NCI-H2227 (cell line): ENCODE results near the gene CPED1.
"Not testable (repeated sequence)": the region's sequence is repeated elsewhere in the genome, so short reads cannot be mapped to it uniquely, and the experiment has no call there.

Experiments
- DNase-seq: peaks from one replicate; lab custom pipeline; 2025; ENCODE audit not compliant: unreplicated experiment; lab: John Stamatoyannopoulos, UW

The CPED1 gene

DNA sequence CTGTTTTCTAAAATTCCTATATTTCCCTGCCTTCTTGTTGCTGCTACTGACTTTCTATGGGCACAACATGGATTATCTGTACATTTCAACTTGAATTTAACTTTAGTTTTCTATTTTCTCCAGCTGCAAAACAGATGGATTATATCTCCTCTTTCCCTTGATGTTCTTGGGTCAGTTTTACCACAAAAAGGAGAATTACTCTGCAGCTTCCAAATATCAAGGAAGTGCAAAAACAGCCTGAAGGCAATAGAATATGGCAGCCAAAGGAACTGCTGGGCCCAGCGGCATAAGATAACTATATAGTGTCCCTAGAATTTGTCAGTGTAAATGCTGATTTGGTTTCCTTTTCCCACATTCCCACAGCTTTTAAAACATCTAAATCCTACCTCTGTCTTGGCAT lies 29.1 kb downstream of the CPED1 start:
- DNase-seq: no peak

GRCh38 chr7:121019018-121019417 lies 30.5 kb downstream of the CPED1 start:
- DNase-seq: no peak

GRCh38 chr7:121020249-121020988 lies 31.9 kb downstream of the CPED1 start:
- DNase-seq: no peak

GRCh38 chr7:121020989-121021969 lies 32.8 kb downstream of the CPED1 start:
- no peak for DNase-seq

DNA sequence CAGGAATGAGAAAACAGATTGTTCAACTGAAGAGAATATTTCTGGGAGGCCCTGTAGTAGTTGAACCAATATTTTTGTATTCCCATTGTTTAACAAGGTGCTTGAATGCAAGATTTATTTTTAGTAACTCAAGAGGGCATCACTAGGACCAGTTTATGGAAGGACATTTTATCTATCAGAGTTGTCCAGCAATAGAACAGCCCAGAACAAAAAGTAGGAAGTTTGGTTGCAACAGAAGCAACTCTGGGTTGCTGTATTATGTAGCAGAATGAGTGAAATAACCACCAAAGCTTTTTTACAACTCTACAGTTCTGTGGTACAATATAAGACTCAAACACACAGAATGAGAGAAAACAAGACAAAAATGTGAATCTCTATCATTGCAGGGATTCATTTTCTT lies 34.7 kb downstream of the CPED1 start:
- no peak for DNase-seq

- no peak for DNase-seq
Observed at GRCh38 chr7:121023683-121024511, 35.4 kb downstream of the CPED1 start.

DNA sequence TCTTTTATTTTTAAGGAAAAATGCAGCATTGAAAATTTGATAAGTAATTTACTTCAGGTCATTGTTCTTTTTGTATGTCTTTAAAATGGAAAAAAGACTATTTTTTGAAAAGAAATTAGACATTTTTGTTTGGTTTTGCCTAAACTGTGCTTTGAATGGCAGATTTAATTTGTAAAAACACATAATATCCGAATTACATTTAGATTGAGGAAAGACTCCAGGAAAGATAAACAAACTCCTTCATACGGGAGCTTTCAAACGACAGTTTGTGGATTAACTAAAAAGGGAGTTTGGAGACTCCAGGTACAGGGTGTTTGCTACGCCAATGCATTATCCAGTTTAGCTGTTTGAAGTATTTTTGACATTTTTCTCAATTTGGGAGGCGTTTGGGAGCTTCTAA lies 36.1 kb downstream of the CPED1 start:
- no peak for DNase-seq

DNA sequence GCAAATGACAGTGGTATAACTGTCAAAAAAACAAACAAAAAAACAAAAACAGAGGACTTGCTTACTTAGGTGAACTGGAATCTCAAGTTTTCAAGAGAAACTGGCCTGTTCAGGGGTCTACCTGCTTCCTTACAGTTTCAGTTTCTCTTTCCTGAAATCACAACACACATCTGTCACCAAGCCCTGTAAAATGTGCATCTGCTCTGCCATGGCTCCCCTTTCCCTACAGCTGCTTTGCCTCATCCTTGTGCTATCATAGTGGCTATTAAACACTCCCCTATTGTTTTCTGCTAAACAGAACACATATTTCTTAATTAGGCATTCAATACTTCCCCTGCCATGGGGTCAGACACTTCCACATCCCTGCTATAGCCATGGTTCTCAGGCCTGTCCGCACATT lies 37.6 kb downstream of the CPED1 start:
- no peak for DNase-seq

DNA sequence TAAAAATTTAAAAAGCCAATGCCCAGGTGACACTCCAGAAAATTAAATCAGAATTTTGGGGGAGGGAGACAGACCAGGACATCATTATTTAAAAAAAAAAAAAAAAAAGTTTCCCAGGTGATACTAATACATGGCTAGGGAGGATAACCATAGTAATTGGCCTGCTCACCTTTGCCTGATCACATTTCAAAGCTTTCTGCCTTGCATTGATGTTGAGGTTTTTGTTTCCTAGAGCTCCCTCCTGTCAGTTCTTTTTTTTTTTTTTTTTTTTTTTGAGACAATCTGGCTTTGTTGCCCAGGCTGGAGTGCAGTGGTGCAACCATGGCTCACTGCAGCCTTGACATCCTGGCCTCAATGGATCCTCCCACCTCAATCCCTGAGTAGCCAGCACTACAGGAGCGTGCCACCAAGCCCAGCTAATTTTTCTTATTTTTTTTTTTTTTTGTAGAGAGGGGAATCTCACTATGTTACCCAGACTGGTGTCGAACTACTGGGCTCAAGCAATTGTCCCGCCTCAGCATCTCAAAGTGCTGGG lies 38.1 kb downstream of the CPED1 start:
- DNase-seq: no peak

- DNase-seq: no peak
Observed at GRCh38 chr7:121027761-121028669, 39.5 kb downstream of the CPED1 start.

DNA sequence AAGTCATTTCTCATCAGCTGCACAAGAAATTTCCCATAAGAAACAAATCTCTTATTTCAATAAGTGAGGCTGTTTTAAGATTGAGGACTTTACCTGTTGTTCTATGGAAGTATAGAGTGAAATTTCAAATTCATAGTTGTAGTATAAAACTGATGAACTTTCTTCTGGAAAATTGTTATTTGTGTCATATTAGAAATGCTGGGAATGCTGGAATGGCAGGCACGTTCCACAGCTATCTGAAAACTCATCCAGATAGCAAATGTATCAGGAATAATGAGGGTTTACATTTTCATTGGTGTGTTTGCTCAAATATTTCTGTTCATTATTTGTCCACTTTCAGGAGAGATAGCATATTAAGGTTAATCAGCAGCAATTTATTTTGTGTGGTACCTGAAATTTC lies 40.8 kb downstream of the CPED1 start:
- no peak for DNase-seq

DNA sequence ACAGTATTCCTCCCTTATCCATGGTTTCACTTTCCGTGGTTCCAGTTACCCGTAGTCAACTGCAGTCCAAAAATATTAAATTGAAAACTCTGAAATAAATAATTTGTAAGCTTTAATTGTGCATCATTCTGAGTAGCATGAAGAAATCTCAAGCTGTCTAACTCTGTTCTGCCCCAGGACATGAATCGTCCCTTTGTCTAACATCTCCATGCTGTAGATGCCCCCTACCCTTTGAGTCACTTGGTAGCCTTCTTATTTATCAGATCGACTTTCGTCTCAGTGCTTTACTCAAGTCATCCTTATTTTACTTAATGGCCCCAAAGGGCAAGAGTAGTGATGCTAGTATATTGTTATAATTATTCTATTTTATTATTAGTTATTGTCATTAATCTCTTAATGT lies 41.8 kb downstream of the CPED1 start:
- no peak for DNase-seq

DNA sequence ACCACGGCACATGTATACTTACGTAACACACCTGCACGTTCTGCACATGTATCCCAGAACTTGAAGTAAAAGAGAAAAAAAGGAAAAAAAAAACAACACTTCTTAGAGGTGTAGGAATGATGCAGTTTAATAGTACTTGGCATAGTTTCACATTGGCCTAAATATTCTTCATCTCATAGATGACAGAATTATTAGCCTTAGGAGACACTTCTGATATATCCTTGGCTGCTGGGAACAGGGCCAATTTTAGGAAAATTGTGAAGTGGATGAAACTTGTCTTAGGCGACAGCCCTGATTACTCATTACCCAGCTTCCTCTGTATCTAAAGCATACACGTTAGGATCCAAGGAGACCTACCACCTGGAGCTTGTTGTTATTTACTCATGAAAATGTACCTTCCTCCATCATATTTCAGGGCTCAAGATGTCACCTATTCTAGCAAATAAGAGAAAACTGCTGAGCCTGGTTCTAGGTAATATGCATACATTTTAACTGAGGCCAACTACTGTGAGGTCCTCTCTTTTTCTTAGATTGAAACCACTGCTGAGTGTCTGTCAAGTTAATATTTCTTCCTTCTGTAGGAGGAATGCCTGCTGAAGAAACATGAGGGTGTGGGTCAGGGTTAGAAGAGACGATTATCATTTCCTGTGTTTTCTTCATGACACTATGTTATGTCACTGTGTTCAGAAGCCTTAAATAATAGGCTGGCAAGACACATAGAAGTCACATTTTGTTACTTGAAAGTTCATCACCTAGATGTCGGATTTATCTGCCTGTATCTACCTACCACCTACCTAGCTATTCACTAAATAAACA lies 44.3 kb downstream of the CPED1 start:
- DNase-seq: no peak

DNA sequence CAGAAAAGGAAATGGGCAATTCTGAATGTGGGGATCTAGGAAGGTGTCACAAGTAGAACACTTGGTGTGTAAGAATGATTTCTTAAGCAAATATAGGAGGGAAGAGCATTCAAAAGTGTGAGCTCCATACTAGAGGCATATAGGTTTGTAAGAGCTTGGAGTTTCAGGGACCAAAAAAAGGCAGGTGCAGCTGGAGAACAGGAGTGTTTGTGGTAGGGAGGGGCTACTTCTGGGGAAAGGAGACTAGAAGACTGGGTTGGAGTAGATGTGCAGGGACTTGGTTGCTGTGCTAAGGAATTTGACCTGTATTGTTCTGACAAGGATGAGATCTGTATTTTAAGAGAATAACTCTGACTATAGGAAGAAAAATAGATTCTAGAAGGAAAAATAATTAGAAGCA lies 46.4 kb downstream of the CPED1 start:
- no peak for DNase-seq

DNA sequence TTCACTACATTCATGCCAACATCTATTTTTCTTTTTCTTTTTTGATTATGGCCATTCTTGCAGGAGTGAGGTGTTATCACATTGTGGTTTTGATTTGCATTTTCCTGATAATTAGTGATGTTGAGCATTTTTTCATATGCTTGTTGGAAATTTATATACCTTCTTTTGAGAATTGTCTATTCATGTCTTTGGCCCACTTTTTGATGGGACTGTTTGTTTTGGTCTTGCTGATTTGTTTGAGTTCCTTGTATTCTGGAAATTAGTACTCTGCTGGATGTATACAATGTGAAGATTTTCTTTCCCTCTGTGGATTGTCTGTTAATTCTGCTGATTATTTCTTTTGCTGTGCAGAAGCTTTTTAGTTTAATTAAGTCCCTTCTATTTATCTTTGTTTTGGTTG lies 48.3 kb downstream of the CPED1 start:
- not testable (repeated sequence) for DNase-seq

DNA sequence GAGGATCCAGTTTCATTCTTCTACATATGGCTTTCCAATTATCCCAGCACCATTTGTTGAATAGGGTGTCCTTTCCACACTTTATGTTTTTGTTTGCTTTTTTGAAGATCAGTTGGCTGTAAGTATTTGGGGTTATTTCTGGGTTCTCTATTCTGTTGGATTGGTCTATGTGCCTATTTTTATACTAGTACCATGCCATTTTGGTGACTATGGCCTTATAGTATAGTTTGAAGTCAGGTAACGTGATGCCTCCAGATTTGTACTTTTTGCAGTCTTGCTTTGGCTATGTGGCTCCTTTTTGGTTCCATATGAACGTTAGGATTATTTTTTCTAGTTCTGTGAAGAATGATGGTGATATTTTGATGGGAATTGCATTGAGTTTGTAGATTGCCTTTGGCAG lies 48.8 kb downstream of the CPED1 start:
- not testable (repeated sequence) for DNase-seq

DNA sequence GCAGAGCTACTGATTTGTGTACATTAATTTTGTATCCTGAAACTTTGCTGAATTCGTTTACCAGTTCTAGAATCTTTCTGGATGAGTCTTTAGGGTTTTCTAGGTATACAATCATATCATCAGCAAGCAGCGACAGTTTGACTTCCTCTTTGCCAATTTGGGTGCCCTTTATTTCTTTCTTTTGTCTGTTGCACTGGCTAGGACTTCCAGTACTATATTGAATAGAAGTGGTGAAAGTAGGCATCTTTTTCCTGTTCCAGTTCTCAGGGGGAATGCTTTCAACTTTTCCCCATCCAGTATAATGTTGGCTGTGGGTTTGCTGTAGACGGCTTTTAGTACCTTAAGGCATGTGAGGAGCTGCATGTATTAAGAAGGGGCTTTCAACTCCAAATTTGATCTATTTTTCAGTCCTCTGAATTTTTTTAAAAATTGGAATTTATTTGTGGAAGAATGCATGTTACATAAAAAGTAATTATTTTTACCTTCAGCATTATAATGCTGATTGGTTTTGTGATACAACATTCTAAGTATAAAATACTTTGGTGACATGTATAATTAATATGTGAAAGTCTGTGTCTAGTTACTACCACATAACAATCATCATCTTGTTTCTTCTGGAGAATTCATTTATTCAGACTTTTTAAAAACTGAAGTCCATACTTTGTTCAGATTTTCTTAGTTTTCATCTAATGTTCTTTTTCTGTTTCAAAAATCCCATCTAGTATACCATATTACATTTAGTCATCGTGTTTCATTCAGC lies 49.6 kb downstream of the CPED1 start:
- no peak for DNase-seq

- DNase-seq: no peak
Observed at GRCh38 chr7:121038717-121039509, 50.4 kb downstream of the CPED1 start.
